GM23338 (cell line): ENCODE results near the gene FAM47E. TPM values are rescaled to one million over a fixed set of nuclear protein-coding genes. Genes with fewer than 3 reads are reported as not detected.

Source experiments
- ATAC-seq: fragments of 200-7000 bp; cut with Tn5 transposase; 3 replicates; pipeline ENCODE4 v1.9.1; 2020
- DNase-seq: peaks from one replicate; pipeline ENCODE4 v3.0.0-alpha.2; 2015; ENCODE audit warnings: low spot score
- H2AFZ ChIP-seq: fragments of 200-600 bp; sonication (generic); 2 replicates; pipeline ENCODE4 v1.8.0; 2016; ENCODE audit warnings: antibody characterized with exemption, mild to moderate bottlenecking, moderate library complexity
- H3F3A ChIP-seq: fragments of 200-600 bp; sonication (generic); replicated peaks from 2 replicates; pipeline ENCODE4 v1.8.0; 2017; ENCODE audit warnings: antibody characterized with exemption, mixed run types, low read depth
- H3K27ac ChIP-seq: fragments of 200-600 bp; sonication (generic); 2 replicates; pipeline ENCODE4 v1.6.1; 2016; ENCODE audit warnings: low read depth
- H3K27me3 ChIP-seq: fragments of 200-600 bp; sonication (generic); 2 replicates; pipeline ENCODE4 v1.8.0; 2016; ENCODE audit warnings: mild to moderate bottlenecking, mixed run types, moderate library complexity; ENCODE audit not compliant: insufficient read depth
- H3K36me3 ChIP-seq: fragments of 200-600 bp; sonication (generic); 2 replicates; pipeline ENCODE4 v1.8.0; 2016; ENCODE audit warnings: mild to moderate bottlenecking; ENCODE audit not compliant: insufficient read depth
- H3K4me1 ChIP-seq: fragments of 200-600 bp; sonication (generic); 2 replicates; pipeline ENCODE4 v1.8.0; 2016; ENCODE audit warnings: mild to moderate bottlenecking, moderate library complexity; ENCODE audit not compliant: insufficient read depth
- H3K4me2 ChIP-seq: fragments of 200-600 bp; sonication (generic); 2 replicates; pipeline ENCODE4 v1.7.1; 2017; ENCODE audit warnings: mixed run types
- H3K4me3 ChIP-seq: fragments of 200-600 bp; sonication (generic); 2 replicates; pipeline ENCODE4 v1.6.1; 2016; ENCODE audit warnings: mixed run types
- H3K79me2 ChIP-seq: fragments of 200-600 bp; sonication (generic); replicated peaks from 2 replicates; pipeline ENCODE4 v1.8.0; 2017; ENCODE audit warnings: mild to moderate bottlenecking; ENCODE audit not compliant: insufficient read depth
- H3K9me2 ChIP-seq: fragments of 200-600 bp; sonication (generic); 2 replicates; pipeline ENCODE4 v1.8.0; 2017; ENCODE audit not compliant: insufficient read depth
- H4K20me1 ChIP-seq: fragments of 200-600 bp; sonication (generic); replicated peaks from 2 replicates; pipeline ENCODE4 v1.8.0; 2017; ENCODE audit warnings: mild to moderate bottlenecking; ENCODE audit not compliant: insufficient read depth
- H3K27ac Mint-ChIP-seq: 2 replicates; pipeline ENCODE4 v1.8.0; 2020; ENCODE audit warnings: inconsistent platforms, mild to moderate bottlenecking, moderate library complexity, mixed read lengths
- H3K27me3 Mint-ChIP-seq: 3 replicates; pipeline ENCODE4 v1.8.0; 2022; ENCODE audit warnings: low read depth, mild to moderate bottlenecking, moderate library complexity, mixed read lengths, inconsistent platforms; ENCODE audit not compliant: insufficient read depth, poor library complexity
- H3K36me3 Mint-ChIP-seq: 3 replicates; pipeline ENCODE4 v1.8.0; 2021; ENCODE audit warnings: low read depth, mild to moderate bottlenecking, inconsistent platforms, moderate library complexity, mixed read lengths
- H3K4me1 Mint-ChIP-seq: 3 replicates; pipeline ENCODE4 v1.8.0; 2020; ENCODE audit warnings: mild to moderate bottlenecking, inconsistent platforms, mixed read lengths
- H3K4me3 Mint-ChIP-seq: 3 replicates; pipeline ENCODE4 v1.8.0; 2021; ENCODE audit warnings: moderate library complexity, mild to moderate bottlenecking, inconsistent platforms, mixed read lengths
- H3K9me3 Mint-ChIP-seq: 3 replicates; pipeline ENCODE4 v1.8.0; 2020; ENCODE audit warnings: moderate library complexity, mild to moderate bottlenecking, inconsistent platforms, mixed read lengths
- CREB1 ChIP-seq: fragments of 250-450 bp; sonication (Bioruptor Pico); IDR thresholded peaks from 2 replicates; pipeline ENCODE4 v1.5.0; 2020; ENCODE audit warnings: low read depth, mild to moderate bottlenecking, moderate library complexity
- CTCF ChIP-seq, 2 experiments: fragments of 200-600 bp in 1 of 2; sonication (generic) in 1 of 2; conservative IDR thresholded peaks; 2 replicates each; pipeline versions ENCODE4 v1.5.1 to v1.6.1; 2016 to 2017; ENCODE audit warnings: antibody characterized with exemption in 2 of 2, low read depth in 2 of 2, mild to moderate bottlenecking in 2 of 2, moderate library complexity in 1 of 2
- ETS1 ChIP-seq: IDR thresholded peaks from 2 replicates; pipeline ENCODE4 v1.6.1; 2016; ENCODE audit warnings: antibody characterized with exemption
- EZH2 ChIP-seq: fragments of 200-600 bp; sonication (generic); IDR thresholded peaks from one replicate; pipeline ENCODE4 v1.8.0; 2017; ENCODE audit warnings: antibody characterized with exemption, mild to moderate bottlenecking, low read depth; ENCODE audit not compliant: unreplicated experiment
- EZH2phosphoT487 ChIP-seq: fragments of 200-600 bp; sonication (generic); IDR thresholded peaks from one replicate; pipeline ENCODE4 v1.8.1; 2018; ENCODE audit warnings: antibody characterized with exemption; ENCODE audit not compliant: unreplicated experiment
- JUNB ChIP-seq: IDR thresholded peaks from one replicate; pipeline ENCODE4 v1.6.1; 2016; ENCODE audit warnings: antibody characterized with exemption; ENCODE audit not compliant: unreplicated experiment
- NANOG ChIP-seq: IDR thresholded peaks from 2 replicates; pipeline ENCODE4 v1.6.1; 2016; ENCODE audit warnings: antibody characterized with exemption, borderline replicate concordance
- POLR2AphosphoS5 ChIP-seq: IDR thresholded peaks from 2 replicates; pipeline ENCODE4 v1.6.1; 2016; ENCODE audit warnings: antibody characterized with exemption, low read depth
- REST ChIP-seq: IDR thresholded peaks from one replicate; pipeline ENCODE4 v1.6.1; 2018; ENCODE audit warnings: antibody characterized with exemption; ENCODE audit not compliant: unreplicated experiment
- STAT1 ChIP-seq: IDR thresholded peaks from one replicate; pipeline ENCODE4 v1.6.1; 2016; ENCODE audit warnings: antibody characterized with exemption; ENCODE audit not compliant: unreplicated experiment
- ZNF114 ChIP-seq: fragments of 250-450 bp; sonication (Bioruptor Pico); IDR thresholded peaks from 2 replicates; pipeline ENCODE4 v1.5.0; 2020; ENCODE audit warnings: mild to moderate bottlenecking, moderate library complexity
- ZNF331 ChIP-seq: fragments of 250-450 bp; sonication (Bioruptor Pico); IDR thresholded peaks from 2 replicates; pipeline ENCODE4 v1.5.0; 2020; ENCODE audit warnings: low read depth, mild to moderate bottlenecking, moderate library complexity
- ZNF462 ChIP-seq: fragments of 250-450 bp; sonication (Bioruptor Pico); IDR thresholded peaks from 2 replicates; pipeline ENCODE4 v1.5.0; 2020; ENCODE audit warnings: mild to moderate bottlenecking, moderate library complexity
- polyA plus RNA-seq: library from polyadenylated mRNA; unstranded; fragments of >200 nt; fragmentation: Nextera tagmentation; extraction: Ambion mirVana; gene quantifications from 2 replicates; pipeline ENCODE4 v1.2.1, GENCODE V29; 2016
- total RNA-seq: library from RNA; depleted of rRNA; stranded (reverse); fragments of >200 nt; shearing (Covaris generic); gene quantifications from 2 replicates; pipeline ENCODE4 v1.2.3, GENCODE V29; 2014

Gene FAM47E
- total and polyA plus RNA-seq, 2 experiments from 2014 or later, result 0.66 to 2.3 TPM

GRCh38 chr4:76235915-76236314 is 15.6 kb upstream of the FAM47E start:
- H3K79me2 ChIP-seq, result peaks cover 27% of the 10 kb centered on the region
- Mint-ChIP-seq H3K27ac (no peak overlapping the region), H3K9me3 (peaks cover 16% of the 10 kb centered on the region), H3K36me3 (peaks cover 11% of the 10 kb centered on the region; the same call in 2 of the 3 replicates), H3K4me3 (peak overlapping the region; percentile 32; the same call in 2 of the 3 replicates), H3K27me3 (peaks cover 11% of the 10 kb centered on the region), H3K4me1 (peaks cover 40% of the 10 kb centered on the region)
- H3K4me1 ChIP-seq, result peaks cover 19% of the 10 kb centered on the region
- ATAC-seq (no peak), DNase-seq (peak; percentile 84)
- no peaks in the 10 kb centered on the region for H3K27me3 ChIP-seq
- TF ChIP-seq EZH2phosphoT487 (no peak), ZNF462 (CRISPR knock-in tag) (no peak), ZNF114 (CRISPR knock-in tag) (no peak), JUNB (no peak), NANOG (no peak), EZH2 (no peak), ETS1 (no peak), ZNF331 (CRISPR knock-in tag) (no peak), STAT1 (no peak), CTCF (conservative IDR thresholded peaks at IDR 0.05; ENCODE audit: low read depth in 2 of 2) (no peak), CREB1 (no peak), REST (no peak), POLR2AphosphoS5 (no peak)
- H4K20me1 ChIP-seq, result no peaks in the 10 kb centered on the region; the same call in none of the 2 replicates
- peak overlapping the region; percentile 23 for H3K4me2 ChIP-seq
- peak overlapping the region; percentile 1 for H3K4me3 ChIP-seq
- H3K9me2 ChIP-seq, result no peaks in the 10 kb centered on the region
- H3K36me3 ChIP-seq, result peaks cover 4% of the 10 kb centered on the region; the same call in 1 of the 2 replicates
- H3F3A ChIP-seq, result no peaks in the 10 kb centered on the region
- H2AFZ ChIP-seq, result no peak overlapping the region
- H3K27ac ChIP-seq, result no peak overlapping the region
